Cardiac fibroblast (primary cell): ENCODE measurements around the gene MRPL24.
A peak's percentile ranks its signal among the peaks of the same experiment; 100 is the strongest.

ENCODE experiments used
- DNase-seq, 2 donors: peaks; one replicate each; pipeline versions ENCODE4 v3.0.0 to v3.0.0-alpha.2; 2010; ENCODE audit warnings: low read depth in 2 of 2
- H3K4me3 ChIP-seq, 2 donors: replicated peaks in 1 of 2; 1 replicate in 1 of 2; 2 replicates in 1 of 2; pipeline ENCODE4 v1.5.1; 2011; ENCODE audit warnings: low read depth in 2 of 2, low read length in 2 of 2, mild to moderate bottlenecking in 2 of 2, moderate library complexity in 1 of 2
- TF ChIP-seq, protein P1 (sequence below): IDR thresholded peaks from one replicate; pipeline ENCODE4 v1.5.1; 2011; ENCODE audit warnings: low read depth, mild to moderate bottlenecking, low read length, inconsistent platforms

The MRPL24 gene

DNA sequence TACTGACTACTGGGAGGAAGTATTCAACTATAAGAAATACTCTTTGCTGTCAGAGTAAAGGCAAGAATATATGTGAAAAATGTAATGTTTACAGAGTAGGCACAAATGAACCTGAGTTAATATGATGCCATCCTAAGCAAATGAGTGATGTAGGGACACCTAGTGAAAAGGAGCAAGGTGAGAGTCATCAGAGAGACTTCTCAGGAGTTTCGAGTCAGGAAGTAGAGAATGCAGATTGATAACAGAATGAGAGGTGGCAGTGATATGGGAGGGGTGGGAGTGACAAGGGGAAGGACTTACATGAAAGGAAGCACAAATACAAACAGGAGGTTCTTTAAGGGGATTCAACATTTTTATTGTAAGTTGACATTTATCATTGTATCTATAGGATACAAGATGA, 36.7 kb upstream of the MRPL24 start:
- H3K4me3 ChIP-seq = no peak overlapping the region
- no peak for DNase-seq
- TF ChIP-seq, protein P1, sequence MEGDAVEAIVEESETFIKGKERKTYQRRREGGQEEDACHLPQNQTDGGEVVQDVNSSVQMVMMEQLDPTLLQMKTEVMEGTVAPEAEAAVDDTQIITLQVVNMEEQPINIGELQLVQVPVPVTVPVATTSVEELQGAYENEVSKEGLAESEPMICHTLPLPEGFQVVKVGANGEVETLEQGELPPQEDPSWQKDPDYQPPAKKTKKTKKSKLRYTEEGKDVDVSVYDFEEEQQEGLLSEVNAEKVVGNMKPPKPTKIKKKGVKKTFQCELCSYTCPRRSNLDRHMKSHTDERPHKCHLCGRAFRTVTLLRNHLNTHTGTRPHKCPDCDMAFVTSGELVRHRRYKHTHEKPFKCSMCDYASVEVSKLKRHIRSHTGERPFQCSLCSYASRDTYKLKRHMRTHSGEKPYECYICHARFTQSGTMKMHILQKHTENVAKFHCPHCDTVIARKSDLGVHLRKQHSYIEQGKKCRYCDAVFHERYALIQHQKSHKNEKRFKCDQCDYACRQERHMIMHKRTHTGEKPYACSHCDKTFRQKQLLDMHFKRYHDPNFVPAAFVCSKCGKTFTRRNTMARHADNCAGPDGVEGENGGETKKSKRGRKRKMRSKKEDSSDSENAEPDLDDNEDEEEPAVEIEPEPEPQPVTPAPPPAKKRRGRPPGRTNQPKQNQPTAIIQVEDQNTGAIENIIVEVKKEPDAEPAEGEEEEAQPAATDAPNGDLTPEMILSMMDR = no peak

DNA sequence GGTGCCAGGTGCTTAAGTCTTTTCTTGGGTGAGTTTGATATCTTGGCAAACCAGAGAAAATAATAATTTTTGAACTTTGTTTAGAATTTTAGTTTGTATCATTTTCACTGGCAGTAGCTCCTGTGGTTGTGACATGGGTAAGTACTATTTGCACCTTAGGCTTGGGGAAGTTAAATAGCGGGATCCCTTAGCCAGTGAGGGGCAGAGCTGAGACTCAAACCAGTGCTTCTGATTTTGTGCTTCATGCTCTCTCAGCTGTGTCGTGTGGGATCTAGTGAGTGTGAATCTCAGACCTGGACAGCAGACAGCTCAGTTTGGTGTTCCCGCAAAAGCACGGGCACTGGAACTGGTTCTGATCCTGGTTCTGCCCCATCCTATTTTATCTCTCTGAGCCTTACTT, 36.1 kb upstream of the MRPL24 start:
- no peak overlapping the region for H3K4me3 ChIP-seq
- TF ChIP-seq, protein P1 = no peak

DNA sequence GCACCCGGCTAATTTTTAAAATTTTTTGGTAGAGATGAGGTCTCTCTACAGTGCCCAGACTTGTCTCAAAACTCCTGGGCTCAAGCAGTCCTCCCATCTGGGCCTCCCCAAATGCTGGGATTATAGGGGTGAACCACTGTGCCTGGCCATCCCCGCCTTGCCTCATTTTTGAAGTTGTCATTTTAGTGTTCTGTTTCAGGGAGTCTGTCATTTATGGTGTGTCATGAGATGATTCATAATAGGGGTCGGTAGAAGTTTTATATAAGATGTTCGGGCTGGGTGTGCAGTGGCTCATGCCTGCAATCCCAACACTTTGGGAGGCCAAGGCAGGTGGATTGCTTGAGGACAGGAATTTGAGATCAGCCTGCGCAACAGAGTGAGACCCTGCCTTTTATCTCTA, 34.9 kb upstream of the MRPL24 start:
- H3K4me3 ChIP-seq = no peak overlapping the region
- TF ChIP-seq, protein P1 = no peak
- no peak for DNase-seq

More for the DNA sequence above, 36.1 kb upstream of the MRPL24 start:
- DNase-seq = no peak

DNA sequence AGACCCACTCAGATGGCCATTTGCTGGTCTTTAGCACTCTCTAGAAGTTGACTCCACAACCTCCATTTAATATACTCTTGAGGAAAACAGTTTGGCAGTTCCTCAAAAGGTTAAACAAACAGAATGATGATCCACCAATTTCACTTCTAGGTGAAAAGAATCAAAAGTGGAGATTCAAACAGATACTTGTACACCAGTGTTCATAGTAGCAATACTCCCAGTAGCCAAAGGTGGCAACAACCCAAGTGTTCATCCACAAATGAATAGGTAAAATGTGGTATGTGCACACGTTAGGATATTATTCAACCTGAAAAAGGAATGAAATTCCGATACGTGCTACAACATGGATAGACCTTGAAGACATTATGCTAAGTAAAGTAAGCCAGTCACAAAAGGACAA, 32.7 kb upstream of the MRPL24 start:
- TF ChIP-seq, protein P1 = peak; percentile 10
- DNase-seq = no peak
- H3K4me3 ChIP-seq = no peak overlapping the region

DNA sequence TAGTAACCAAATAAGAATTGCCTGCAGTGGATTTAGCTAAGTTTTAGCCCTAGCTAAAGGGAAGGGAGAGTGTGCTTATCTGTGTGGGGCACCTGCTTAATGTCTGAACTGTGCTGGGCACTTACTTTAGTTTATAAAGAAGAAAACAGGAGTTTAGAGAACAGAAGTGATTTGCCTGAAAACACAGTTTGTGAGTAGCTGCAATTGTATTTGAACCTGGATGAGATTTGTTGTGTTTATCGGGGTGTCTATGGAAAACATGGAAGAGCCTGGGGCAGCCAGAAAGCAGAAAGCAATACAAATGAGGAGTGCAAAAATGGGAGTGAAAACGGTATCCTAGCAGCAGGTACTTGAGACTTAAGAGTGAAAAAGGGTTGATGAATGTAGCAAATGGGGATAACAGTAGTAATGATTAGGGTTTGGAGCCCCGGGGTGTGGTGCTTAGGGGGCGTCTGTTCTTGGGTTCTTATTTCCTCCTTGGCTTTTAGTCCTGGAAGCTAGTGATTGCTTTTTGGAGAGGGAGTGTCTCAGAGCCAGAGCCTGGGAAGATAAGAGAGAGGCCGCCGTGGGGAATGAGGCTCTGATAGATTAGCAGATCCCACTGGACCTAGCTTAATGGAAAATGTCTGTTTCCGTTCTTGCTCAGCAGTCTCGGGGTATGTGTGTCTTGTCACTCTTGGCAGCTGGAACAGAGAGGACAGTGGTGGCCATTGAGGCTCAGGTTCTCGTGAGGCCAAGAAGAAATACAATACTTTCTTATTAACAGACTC, 32.0 kb upstream of the MRPL24 start:
- TF ChIP-seq, protein P1 = no peak
- peak in 1 of 2 donors; percentile 40 for DNase-seq
- no peak overlapping the region for H3K4me3 ChIP-seq

DNA sequence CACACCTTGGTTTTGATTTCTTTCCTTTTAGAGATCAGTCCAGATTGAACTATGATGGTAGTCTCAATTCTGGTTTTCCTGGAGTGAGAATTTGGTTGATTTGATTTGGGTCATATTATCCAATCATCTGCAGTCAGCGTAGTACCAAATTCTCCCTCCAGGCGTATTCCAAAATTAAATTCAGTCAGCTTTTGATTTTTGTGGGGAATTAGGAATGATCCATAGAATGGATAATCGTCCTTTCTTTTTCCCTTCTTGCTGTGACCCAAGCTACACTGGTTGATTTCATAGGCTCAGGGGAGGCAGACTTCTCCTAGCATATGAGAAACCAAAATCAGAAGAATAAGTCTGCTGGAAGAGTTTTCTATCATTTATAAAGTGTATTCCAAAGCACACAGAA, 31.3 kb upstream of the MRPL24 start:
- TF ChIP-seq, protein P1 = no peak
- no peak for DNase-seq

More for the DNA sequence above, 31.3 kb upstream of the MRPL24 start:
- H3K4me3 ChIP-seq = no peak overlapping the region
